ENCODE results near the gene GCHFR.
A peak's percentile ranks its signal among the peaks of the same experiment; 100 is the strongest.

DNA sequence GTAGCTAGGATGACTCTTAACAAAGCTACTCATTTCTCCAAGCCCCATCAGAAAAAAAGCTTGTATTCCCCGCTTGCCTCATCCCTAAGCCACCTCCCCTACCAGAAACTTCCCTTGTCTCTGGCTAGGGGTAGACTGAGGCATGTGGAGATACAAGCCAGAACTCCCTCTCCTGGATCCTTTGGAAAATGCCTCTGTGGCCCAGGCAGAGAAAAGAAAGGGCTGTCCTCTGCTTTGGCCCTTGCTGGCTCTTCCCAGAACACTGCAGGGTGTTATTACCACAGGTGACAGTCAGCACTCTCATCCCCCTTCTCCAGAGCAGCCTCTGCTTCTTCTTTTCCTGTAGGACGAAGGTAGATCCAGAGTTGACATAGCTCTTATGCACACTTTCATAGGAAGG is 24.0 kb upstream of the GCHFR start:
- TF ChIP-seq RFX5 (IDR thresholded peaks at IDR 0.05; ENCODE audit: low read length) (no peak), SIN3A (IDR thresholded peaks at IDR 0.05; ENCODE audit: borderline replicate concordance, low read depth, low read length) (no peak), ELF1 (IDR thresholded peaks at IDR 0.05) (no peak), RXRA (IDR thresholded peaks at IDR 0.05; ENCODE audit: borderline replicate concordance, low read depth) (no peak), RCOR1 (IDR thresholded peaks at IDR 0.05; ENCODE audit: low read length) (no peak)
- TF ChIP-seq, protein P1, sequence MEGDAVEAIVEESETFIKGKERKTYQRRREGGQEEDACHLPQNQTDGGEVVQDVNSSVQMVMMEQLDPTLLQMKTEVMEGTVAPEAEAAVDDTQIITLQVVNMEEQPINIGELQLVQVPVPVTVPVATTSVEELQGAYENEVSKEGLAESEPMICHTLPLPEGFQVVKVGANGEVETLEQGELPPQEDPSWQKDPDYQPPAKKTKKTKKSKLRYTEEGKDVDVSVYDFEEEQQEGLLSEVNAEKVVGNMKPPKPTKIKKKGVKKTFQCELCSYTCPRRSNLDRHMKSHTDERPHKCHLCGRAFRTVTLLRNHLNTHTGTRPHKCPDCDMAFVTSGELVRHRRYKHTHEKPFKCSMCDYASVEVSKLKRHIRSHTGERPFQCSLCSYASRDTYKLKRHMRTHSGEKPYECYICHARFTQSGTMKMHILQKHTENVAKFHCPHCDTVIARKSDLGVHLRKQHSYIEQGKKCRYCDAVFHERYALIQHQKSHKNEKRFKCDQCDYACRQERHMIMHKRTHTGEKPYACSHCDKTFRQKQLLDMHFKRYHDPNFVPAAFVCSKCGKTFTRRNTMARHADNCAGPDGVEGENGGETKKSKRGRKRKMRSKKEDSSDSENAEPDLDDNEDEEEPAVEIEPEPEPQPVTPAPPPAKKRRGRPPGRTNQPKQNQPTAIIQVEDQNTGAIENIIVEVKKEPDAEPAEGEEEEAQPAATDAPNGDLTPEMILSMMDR (IDR thresholded peaks at IDR 0.05) = peak; percentile 13; the same call in 1 of the 2 replicates
- TF ChIP-seq, protein P2, sequence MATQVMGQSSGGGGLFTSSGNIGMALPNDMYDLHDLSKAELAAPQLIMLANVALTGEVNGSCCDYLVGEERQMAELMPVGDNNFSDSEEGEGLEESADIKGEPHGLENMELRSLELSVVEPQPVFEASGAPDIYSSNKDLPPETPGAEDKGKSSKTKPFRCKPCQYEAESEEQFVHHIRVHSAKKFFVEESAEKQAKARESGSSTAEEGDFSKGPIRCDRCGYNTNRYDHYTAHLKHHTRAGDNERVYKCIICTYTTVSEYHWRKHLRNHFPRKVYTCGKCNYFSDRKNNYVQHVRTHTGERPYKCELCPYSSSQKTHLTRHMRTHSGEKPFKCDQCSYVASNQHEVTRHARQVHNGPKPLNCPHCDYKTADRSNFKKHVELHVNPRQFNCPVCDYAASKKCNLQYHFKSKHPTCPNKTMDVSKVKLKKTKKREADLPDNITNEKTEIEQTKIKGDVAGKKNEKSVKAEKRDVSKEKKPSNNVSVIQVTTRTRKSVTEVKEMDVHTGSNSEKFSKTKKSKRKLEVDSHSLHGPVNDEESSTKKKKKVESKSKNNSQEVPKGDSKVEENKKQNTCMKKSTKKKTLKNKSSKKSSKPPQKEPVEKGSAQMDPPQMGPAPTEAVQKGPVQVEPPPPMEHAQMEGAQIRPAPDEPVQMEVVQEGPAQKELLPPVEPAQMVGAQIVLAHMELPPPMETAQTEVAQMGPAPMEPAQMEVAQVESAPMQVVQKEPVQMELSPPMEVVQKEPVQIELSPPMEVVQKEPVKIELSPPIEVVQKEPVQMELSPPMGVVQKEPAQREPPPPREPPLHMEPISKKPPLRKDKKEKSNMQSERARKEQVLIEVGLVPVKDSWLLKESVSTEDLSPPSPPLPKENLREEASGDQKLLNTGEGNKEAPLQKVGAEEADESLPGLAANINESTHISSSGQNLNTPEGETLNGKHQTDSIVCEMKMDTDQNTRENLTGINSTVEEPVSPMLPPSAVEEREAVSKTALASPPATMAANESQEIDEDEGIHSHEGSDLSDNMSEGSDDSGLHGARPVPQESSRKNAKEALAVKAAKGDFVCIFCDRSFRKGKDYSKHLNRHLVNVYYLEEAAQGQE (IDR thresholded peaks at IDR 0.05; ENCODE audit: low read depth, low read length) = no peak

Measured in SK-N-SH (cell line).